ENCODE measurements around the gene RASGRP4. TPM values are rescaled to one million over a fixed set of nuclear protein-coding genes. Genes with fewer than 3 reads are reported as not detected.

The RASGRP4 gene
- polyA plus RNA-seq, 2 of the 4 experiments (the other 2 are of a cell fraction), result 0.22 to 0.30 TPM

- ATAC-seq (no peak), DNase-seq (ENCODE audit: low read depth in 1 of 2, low spot score in 1 of 2) (no peak), FAIRE-seq (no peak)
- Histone ChIP-seq H3K4me1 (peaks cover 10% of the 10 kb centered on the region), H3K4me3 (no peak overlapping the region), H3K4me2 (no peak overlapping the region), H3K27ac (no peak overlapping the region), H3K9me3 (no peaks in the 10 kb centered on the region)
- no peak for TF ChIP-seq CBX2 (IDR thresholded peaks at IDR 0.05; ENCODE audit: borderline replicate concordance, low read depth)
- 0 out of 2 replicates have a peak, but pooled peaks have one; percentile 7 for TF ChIP-seq POLR2A (IDR thresholded peaks at IDR 0.05; ENCODE audit: low read length)
- TF ChIP-seq BHLHE40 (IDR thresholded peaks at IDR 0.05; ENCODE audit: low read depth, low read length), result no peak
- no peak for TF ChIP-seq RCOR1 (IDR thresholded peaks at IDR 0.05; ENCODE audit: low read depth, low read length)
- ChIA-PET POLR2A (interaction anchor here (0.6 to 1.5 kb wide), 5 partner anchors 10 to 361 kb away, joined by 3 to 8 read pairs (median 3); partner anchors contain the start of genes EIF3K, GGN, PSMD8 and SPRED3), CTCF (interaction anchor here (0.7 to 14.1 kb wide), 18 partner anchors 8 to 600 kb away, joined by 3 to 254 read pairs (median 4); partner anchors contain the start of genes CATSPERG, GGN, MRPS12 and SARS2)
- WGBS (ENCODE audit: missing lambda C conversion rate), result 85% methylated on average over 5 of the region's 5 CpGs
Measured at GRCh38 chr19:38400361-38400760, 25.7 kb downstream of the RASGRP4 start.

- TF ChIP-seq RNF2 (IDR thresholded peaks at IDR 0.05; ENCODE audit: borderline replicate concordance, low read depth) (no peak), TP53 (CRISPR knock-in tag; IDR thresholded peaks at IDR 0.05) (no peak), HOXA7 (CRISPR knock-in tag; IDR thresholded peaks at IDR 0.05) (no peak), USF2 (IDR thresholded peaks at IDR 0.05) (no peak), JUN (IDR thresholded peaks at IDR 0.05) (no peak), ATOH8 (CRISPR knock-in tag; IDR thresholded peaks at IDR 0.05; ENCODE audit: low read depth) (no peak), CTCF (IDR thresholded peaks at IDR 0.05) (no peak), JUNB (IDR thresholded peaks at IDR 0.05) (no peak), FOSB (CRISPR knock-in tag; IDR thresholded peaks at IDR 0.05) (no peak), ELK1 (IDR thresholded peaks at IDR 0.05; ENCODE audit: low read depth, low read length) (no peak), MYC (IDR thresholded peaks at IDR 0.05; ENCODE audit: borderline replicate concordance, low read length) (no peak), POLR2A (IDR thresholded peaks at IDR 0.05; ENCODE audit: low read length) (no peak), MAX (IDR thresholded peaks at IDR 0.05) (no peak), RCOR1 (IDR thresholded peaks at IDR 0.05; ENCODE audit: low read depth, low read length) (no peak), RARB (CRISPR knock-in tag; IDR thresholded peaks at IDR 0.05) (no peak), TFCP2L1 (CRISPR knock-in tag; IDR thresholded peaks at IDR 0.05) (no peak), EP300 (IDR thresholded peaks at IDR 0.05) (no peak)
- ChIA-PET CTCF (interaction anchor here (0.7 to 14.1 kb wide), 17 partner anchors 9 to 600 kb away, joined by 3 to 254 read pairs (median 4); partner anchors contain the start of genes CATSPERG, GGN, MRPS12 and SARS2), POLR2A (interaction anchor here (1.1 to 1.5 kb wide), 4 partner anchors 10 to 219 kb away, joined by 3 to 8 read pairs (median 4); partner anchors contain the start of genes EIF3K, GGN, PSMD8 and SPRED3)
- Histone ChIP-seq H3K9me3 (no peaks in the 10 kb centered on the region), H3K4me3 (no peak overlapping the region), H3K4me1 (peaks cover 10% of the 10 kb centered on the region), H3K4me2 (no peak overlapping the region), H3K27ac (no peak overlapping the region)
- 74% methylated on average over 1 of the region's 1 CpG for WGBS (ENCODE audit: missing lambda C conversion rate)
- FAIRE-seq (peak; percentile 43), DNase-seq (ENCODE audit: low read depth in 1 of 2, low spot score in 1 of 2) (no peak), ATAC-seq (no peak)
Measured at GRCh38 chr19:38399537-38399936, 26.5 kb downstream of the RASGRP4 start.

All from A549 (cell line).